GM12878 (cell line): ENCODE results near the gene ACKR2. TPM values are rescaled to one million over a fixed set of nuclear protein-coding genes. Genes with fewer than 3 reads are reported as not detected.

Source experiments
- ATAC-seq: fragments of 200-7000 bp; cut with Tn5 transposase; 3 replicates; pipeline ENCODE4 v1.9.1; 2020; ENCODE audit warnings: mild to moderate bottlenecking, moderate library complexity
- BruUV-seq: library from RNA; stranded (reverse); fragments of 400-500 nt; replicated peaks from 2 replicates; lab custom pipeline; 2021; lab: Mats Ljungman, UMichigan
- CTCF ChIA-PET: fragments of 300-600 bp; sonication (Branson Sonifier 250); formaldehyde crosslinking; extraction: SDS; loops from one replicate; lab custom pipeline; 2021; ENCODE audit warnings: inconsistent platforms; lab: Yijun Ruan, JAX
- POLR2A ChIA-PET: fragments of 350-600 bp; formaldehyde crosslinking; extraction: SDS; loops from one replicate; lab custom pipeline; 2021; ENCODE audit warnings: inconsistent platforms; lab: Charles Lee
- RAD21 ChIA-PET: fragments of 300-600 bp; sonication (Branson Sonifier 250); formaldehyde crosslinking; loops from one replicate; lab custom pipeline; 2023; ENCODE audit warnings: antibody characterized with exemption; ENCODE audit not compliant: unreplicated experiment; lab: Charles Lee
- SMC1A ChIA-PET: fragments of 300-600 bp; sonication (Branson Sonifier 250); formaldehyde crosslinking; loops from one replicate; lab custom pipeline; 2023; ENCODE audit not compliant: unreplicated experiment, uncharacterized antibody; lab: Charles Lee
- DNase-seq: peaks from one replicate; pipeline ENCODE4 v3.0.0-alpha.2; 2011; ENCODE audit warnings: low read depth, low spot score
- FAIRE-seq: peaks from 3 replicates; lab custom pipeline; 2011; peaks lifted over from hg19 to GRCh38; lab: Jason Lieb, UNC
- H2AFZ ChIP-seq: 2 replicates; pipeline ENCODE4 v1.6.0; 2011; ENCODE audit warnings: low read depth, low read length, control low read depth; ENCODE audit not compliant: control insufficient read depth
- H3K27ac ChIP-seq: 2 replicates; pipeline ENCODE4 v1.5.1; 2011; ENCODE audit warnings: control low read depth; ENCODE audit not compliant: control insufficient read depth, insufficient read depth
- H3K27me3 ChIP-seq, 2 experiments: replicated peaks in 1 of 2; 2 replicates each; pipeline versions ENCODE4 v1.6.0 to v1.6.1; 2011; ENCODE audit warnings: low read length in 1 of 2; ENCODE audit not compliant: control insufficient read depth in 2 of 2, insufficient read depth in 2 of 2
- H3K36me3 ChIP-seq, 2 experiments: 2 replicates each; pipeline ENCODE4 v1.5.1; 2011; ENCODE audit warnings: low read length in 1 of 2; ENCODE audit not compliant: control insufficient read depth in 2 of 2, insufficient read depth in 2 of 2
- H3K4me1 ChIP-seq: 2 replicates; pipeline ENCODE4 v1.6.1; 2011; ENCODE audit warnings: mild to moderate bottlenecking, low read length, moderate library complexity, mixed read lengths; ENCODE audit not compliant: control insufficient read depth, insufficient read depth
- H3K4me2 ChIP-seq: 2 replicates; pipeline ENCODE4 v1.6.0; 2011; ENCODE audit warnings: control low read depth; ENCODE audit not compliant: control insufficient read depth, insufficient read depth
- H3K4me3 ChIP-seq: fragments of 200-600 bp; sonication (generic); 2 replicates; pipeline ENCODE4 v1.5.1; 2016
- H3K79me2 ChIP-seq: 2 replicates; pipeline ENCODE4 v1.6.0; 2011; ENCODE audit warnings: low read length; ENCODE audit not compliant: control insufficient read depth, insufficient read depth
- H3K9ac ChIP-seq: 2 replicates; pipeline ENCODE4 v1.8.0; 2011; ENCODE audit warnings: low read length, control low read depth, mixed read lengths; ENCODE audit not compliant: control insufficient read depth, insufficient read depth
- H3K9me3 ChIP-seq: replicated peaks from 3 replicates; pipeline ENCODE4 v1.5.1; 2011; ENCODE audit warnings: mild to moderate bottlenecking, low read length; ENCODE audit not compliant: control insufficient read depth, insufficient read depth
- H4K20me1 ChIP-seq: 2 replicates; pipeline ENCODE4 v1.6.0; 2011; ENCODE audit not compliant: control insufficient read depth, insufficient read depth
- BCL3 ChIP-seq: IDR thresholded peaks from 2 replicates; pipeline ENCODE4 v1.6.1; 2011; ENCODE audit warnings: borderline replicate concordance, low read depth, mild to moderate bottlenecking, moderate library complexity, low read length; ENCODE audit not compliant: insufficient read depth, poor library complexity, severe bottlenecking
- BMI1 ChIP-seq: fragments of 450-650 bp; IDR thresholded peaks from 2 replicates; pipeline ENCODE4 v1.6.1; 2016; ENCODE audit warnings: mild to moderate bottlenecking, moderate library complexity, borderline replicate concordance
- CBX5 ChIP-seq: sonication (generic); IDR thresholded peaks from 2 replicates; pipeline ENCODE4 v1.6.1; 2016; ENCODE audit warnings: low read depth, moderate library complexity, mild to moderate bottlenecking, inconsistent platforms
- GATAD2B ChIP-seq: fragments of 450-650 bp; conservative IDR thresholded peaks from 2 replicates; pipeline ENCODE4 v1.6.1; 2017; ENCODE audit warnings: low read depth, mild to moderate bottlenecking, moderate library complexity
- NRF1 ChIP-seq: conservative IDR thresholded peaks from 2 replicates; pipeline ENCODE4 v1.6.1; 2011; ENCODE audit warnings: mild to moderate bottlenecking, low read depth, low read length, improper control_type of control experiment
- WGBS: methylation state at CpG from one replicate; pipeline ENCODE4 v1.1.6; 2016; ENCODE audit warnings: low lambda C conversion rate; ENCODE audit not compliant: insufficient replicate concordance, insufficient coverage; ENCODE audit errors: missing lambda C conversion rate; 5-methylcytosine and 5-hydroxymethylcytosine counted together
- in situ Hi-C: fragments of 300-500 bp; cut with MboI; formaldehyde crosslinking; loops from 9 replicates; pipeline ENCODE4 v1.14.3; 2018; ENCODE audit warnings: mixed read lengths
- intact Hi-C: fragments of 100-400 bp; cut with micrococcal nuclease; formaldehyde crosslinking; loops from one replicate; pipeline ENCODE4 v1.14.2; 2022; ENCODE audit not compliant: unreplicated experiment
- polyA plus RNA-seq, 11 experiments: library from polyadenylated mRNA; depleted of rRNA in 4 of 11; unstranded in 6 of 11; stranded (reverse) in 5 of 11; fragments of >200 nt; fragmentation: Nextera tagmentation in 4 of 11; fragmentation: Illumina TruSeq in 1 of 11; extraction: Ambion mirVana in 4 of 11; extraction: Trizol in 1 of 11; gene quantifications; 1 replicate in 1 of 11; 2 replicates in 10 of 11; pipeline versions ENCODE4 v1.2.1 to v1.2.3, GENCODE V29; 2011 to 2016; ENCODE audit warnings: inconsistent platforms in 2 of 11, missing spikeins in 2 of 11, low read depth in 1 of 11
- small RNA-seq: library from RNA; depleted of rRNA; stranded (forward); fragments of <200 nt; gene quantifications from one replicate; pipeline ENCODE3, GENCODE V24; 2014
- total RNA-seq, 4 experiments: library from RNA; depleted of rRNA in 3 of 4; stranded (reverse); fragments of >200 nt in 3 of 4; fragmentation: Illumina TruSeq in 1 of 4; extraction: Trizol in 1 of 4; gene quantifications; 2 replicates each; pipeline versions ENCODE4 v1.2.1 to v1.2.3, GENCODE V29; 2013 to 2021

ACKR2 gene
- total and polyA plus RNA-seq, 10 of the 15 experiments (the other 5 are each of a cell fraction or from before 2014, with no cell fraction given) = 0.05 to 0.91 (median 0.23) TPM; not detected in 2

DNA sequence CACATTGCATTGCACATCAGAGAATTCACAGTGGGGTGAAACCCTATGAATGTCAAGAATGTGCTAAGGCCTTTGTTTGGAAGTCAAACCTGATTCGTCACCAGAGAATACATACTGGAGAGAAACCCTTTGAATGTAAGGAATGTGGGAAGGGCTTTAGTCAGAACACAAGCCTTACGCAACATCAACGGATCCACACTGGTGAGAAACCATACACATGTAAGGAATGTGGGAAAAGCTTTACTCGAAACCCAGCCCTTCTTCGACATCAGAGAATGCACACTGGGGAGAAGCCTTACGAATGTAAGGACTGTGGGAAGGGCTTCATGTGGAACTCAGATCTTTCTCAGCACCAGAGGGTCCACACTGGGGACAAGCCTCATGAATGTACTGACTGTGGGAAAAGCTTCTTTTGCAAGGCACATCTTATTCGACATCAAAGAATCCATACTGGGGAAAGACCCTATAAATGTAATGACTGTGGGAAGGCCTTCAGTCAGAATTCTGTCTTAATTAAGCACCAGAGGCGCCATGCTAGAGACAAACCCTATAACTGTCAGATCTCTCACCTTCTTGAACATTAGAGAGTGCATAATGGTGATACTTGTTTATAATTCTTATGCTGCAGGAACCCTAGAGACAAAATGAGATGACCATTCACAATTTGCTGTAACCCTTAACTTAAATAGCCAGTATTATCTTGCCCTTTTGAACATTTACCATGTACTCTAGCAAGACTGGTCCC, 105.7 kb downstream of the ACKR2 start:
- ChIA-PET CTCF (no interaction called here), SMC1A (no interaction called here), POLR2A (no interaction called here), RAD21 (no interaction called here)
- H3K4me2 ChIP-seq = no peak overlapping the region
- H3K79me2 ChIP-seq = no peaks in the 10 kb centered on the region
- no peak for DNase-seq
- no peak overlapping the region for H3K27ac ChIP-seq
- no TSS peak for BruUV-seq
- H3K27me3 ChIP-seq = no peaks in the 10 kb centered on the region
- H3K9ac ChIP-seq = no peak overlapping the region
- no peak overlapping the region for H3K4me3 ChIP-seq
- H2AFZ ChIP-seq = no peak overlapping the region
- H3K4me1 ChIP-seq = no peaks in the 10 kb centered on the region
- no peak for TF ChIP-seq BMI1
- TF ChIP-seq BCL3 = no peak
- TF ChIP-seq CBX5 = 0 out of 2 replicates have a peak, but pooled peaks have one; percentile 47
- TF ChIP-seq GATAD2B = no peak
- no peak for TF ChIP-seq NRF1
- intact Hi-C loops (no loop called here), in situ Hi-C loops (no loop called here)
- FAIRE-seq = no peak
- no peaks in the 10 kb centered on the region for H3K36me3 ChIP-seq
- H4K20me1 ChIP-seq = no peaks in the 10 kb centered on the region
- H3K9me3 ChIP-seq = peaks cover 4% of the 10 kb centered on the region; the same call in 2 of the 3 replicates
- no peak for ATAC-seq
- 47% methylated on average over 8 of the region's 8 CpGs for WGBS

Small RNA genes lying within 50 kb of the gene (small RNA-seq; reads per million reads assigned to genes)
- gene CCDC13 = not detected

Other genes starting within 250 kb of the ACKR2 start
Only the 7 nearest of the 11 such genes appear.
- 3.1 TPM in 2 replicates for gene ZBTB47, start 155.7 kb upstream of the ACKR2 start, total RNA-seq (2014; rRNA removed)
- gene ZBTB47, start 155.7 kb upstream of the ACKR2 start, total RNA-seq (2014; rRNA removed; fragmentation: Illumina TruSeq; extraction: Trizol) = 1.0 TPM in 2 replicates
- 3.1 and 3.4 TPM in 2 replicates for gene ZBTB47, start 155.7 kb upstream of the ACKR2 start, total RNA-seq (2021)
- gene ZBTB47, start 155.7 kb upstream of the ACKR2 start, polyA plus RNA-seq (2011; rRNA removed) = 0.37 and 0.92 TPM in 2 replicates
- gene ZBTB47, start 155.7 kb upstream of the ACKR2 start, polyA plus RNA-seq (2014; fragmentation: Illumina TruSeq; extraction: Trizol) = 0.49 and 1.1 TPM in 2 replicates
- under 1 TPM in 1 of 2 experiments, not detected in 1; 0.04 TPM for gene ZBTB47, start 155.7 kb upstream of the ACKR2 start, polyA plus RNA-seq (2014; fragmentation: Nextera tagmentation; extraction: Ambion mirVana)
- 2.0 and 2.3 TPM in 2 replicates for gene ZBTB47, start 155.7 kb upstream of the ACKR2 start, polyA plus RNA-seq (2014; rRNA removed)
- under 1 TPM; 0.06 to 0.12 TPM for gene ZBTB47, start 155.7 kb upstream of the ACKR2 start, polyA plus RNA-seq (2016; fragmentation: Nextera tagmentation; extraction: Ambion mirVana)
- not detected in 2 replicates for gene KLHL40, start 123.9 kb upstream of the ACKR2 start, total RNA-seq (2014; rRNA removed)
- not detected in 2 replicates for gene KLHL40, start 123.9 kb upstream of the ACKR2 start, total RNA-seq (2014; rRNA removed; fragmentation: Illumina TruSeq; extraction: Trizol)
- not detected in 2 replicates for gene KLHL40, start 123.9 kb upstream of the ACKR2 start, total RNA-seq (2021)
- not detected in 2 replicates for gene KLHL40, start 123.9 kb upstream of the ACKR2 start, polyA plus RNA-seq (2011; rRNA removed)
- gene KLHL40, start 123.9 kb upstream of the ACKR2 start, polyA plus RNA-seq (2014; fragmentation: Illumina TruSeq; extraction: Trizol) = not detected in 2 replicates
- not detected for gene KLHL40, start 123.9 kb upstream of the ACKR2 start, polyA plus RNA-seq (2014; fragmentation: Nextera tagmentation; extraction: Ambion mirVana)
- gene KLHL40, start 123.9 kb upstream of the ACKR2 start, polyA plus RNA-seq (2014; rRNA removed) = not detected in 2 replicates
- not detected for gene KLHL40, start 123.9 kb upstream of the ACKR2 start, polyA plus RNA-seq (2016; fragmentation: Nextera tagmentation; extraction: Ambion mirVana)
- gene HHATL, start 106.6 kb upstream of the ACKR2 start, total RNA-seq (2014; rRNA removed) = not detected in 2 replicates
- not detected in 2 replicates for gene HHATL, start 106.6 kb upstream of the ACKR2 start, total RNA-seq (2014; rRNA removed; fragmentation: Illumina TruSeq; extraction: Trizol)
- not detected in 2 replicates for gene HHATL, start 106.6 kb upstream of the ACKR2 start, total RNA-seq (2021)
- not detected in 2 replicates for gene HHATL, start 106.6 kb upstream of the ACKR2 start, polyA plus RNA-seq (2011; rRNA removed)
- not detected in 2 replicates for gene HHATL, start 106.6 kb upstream of the ACKR2 start, polyA plus RNA-seq (2014; fragmentation: Illumina TruSeq; extraction: Trizol)
- not detected for gene HHATL, start 106.6 kb upstream of the ACKR2 start, polyA plus RNA-seq (2014; fragmentation: Nextera tagmentation; extraction: Ambion mirVana)
- gene HHATL, start 106.6 kb upstream of the ACKR2 start, polyA plus RNA-seq (2014; rRNA removed) = not detected in 2 replicates
- gene HHATL, start 106.6 kb upstream of the ACKR2 start, polyA plus RNA-seq (2016; fragmentation: Nextera tagmentation; extraction: Ambion mirVana) = not detected
- gene CCDC13, start 36.2 kb upstream of the ACKR2 start, total RNA-seq (2014; rRNA removed) = 0.33 TPM in 1 of 2 replicates, not detected in the other
- gene CCDC13, start 36.2 kb upstream of the ACKR2 start, total RNA-seq (2014; rRNA removed; fragmentation: Illumina TruSeq; extraction: Trizol) = 0.13 TPM in 1 of 2 replicates, not detected in the other
- gene CCDC13, start 36.2 kb upstream of the ACKR2 start, total RNA-seq (2021) = 0.16 TPM in 1 of 2 replicates, not detected in the other
- 0.29 and 0.81 TPM in 2 replicates for gene CCDC13, start 36.2 kb upstream of the ACKR2 start, polyA plus RNA-seq (2011; rRNA removed)
- 0.14 and 0.31 TPM in 2 replicates for gene CCDC13, start 36.2 kb upstream of the ACKR2 start, polyA plus RNA-seq (2014; fragmentation: Illumina TruSeq; extraction: Trizol)
- gene CCDC13, start 36.2 kb upstream of the ACKR2 start, polyA plus RNA-seq (2014; fragmentation: Nextera tagmentation; extraction: Ambion mirVana) = under 1 TPM in 1 of 2 experiments, not detected in 1; 0.35 TPM
- 0.69 and 0.81 TPM in 2 replicates for gene CCDC13, start 36.2 kb upstream of the ACKR2 start, polyA plus RNA-seq (2014; rRNA removed)
- gene CCDC13, start 36.2 kb upstream of the ACKR2 start, polyA plus RNA-seq (2016; fragmentation: Nextera tagmentation; extraction: Ambion mirVana) = under 1 TPM in 1 of 2 experiments, not detected in 1; 0.19 TPM
- 91.6 and 116 TPM in 2 replicates for gene HIGD1A, start 5.0 kb upstream of the ACKR2 start, total RNA-seq (2014; rRNA removed)
- 132 and 135 TPM in 2 replicates for gene HIGD1A, start 5.0 kb upstream of the ACKR2 start, total RNA-seq (2014; rRNA removed; fragmentation: Illumina TruSeq; extraction: Trizol)
- 68.2 and 73.9 TPM in 2 replicates for gene HIGD1A, start 5.0 kb upstream of the ACKR2 start, total RNA-seq (2021)
- gene HIGD1A, start 5.0 kb upstream of the ACKR2 start, polyA plus RNA-seq (2011; rRNA removed) = 179 and 268 TPM in 2 replicates
- 171 and 178 TPM in 2 replicates for gene HIGD1A, start 5.0 kb upstream of the ACKR2 start, polyA plus RNA-seq (2014; fragmentation: Illumina TruSeq; extraction: Trizol)
- 100 to 1,000 TPM; 405 to 487 TPM for gene HIGD1A, start 5.0 kb upstream of the ACKR2 start, polyA plus RNA-seq (2014; fragmentation: Nextera tagmentation; extraction: Ambion mirVana)
- gene HIGD1A, start 5.0 kb upstream of the ACKR2 start, polyA plus RNA-seq (2014; rRNA removed) = 90.3 and 119 TPM in 2 replicates
- gene HIGD1A, start 5.0 kb upstream of the ACKR2 start, polyA plus RNA-seq (2016; fragmentation: Nextera tagmentation; extraction: Ambion mirVana) = 100 to 1,000 TPM; 254 to 271 TPM
- not detected in 2 replicates for gene CYP8B1, start 66.4 kb downstream of the ACKR2 start, total RNA-seq (2014; rRNA removed)
- not detected in 2 replicates for gene CYP8B1, start 66.4 kb downstream of the ACKR2 start, total RNA-seq (2014; rRNA removed; fragmentation: Illumina TruSeq; extraction: Trizol)
- gene CYP8B1, start 66.4 kb downstream of the ACKR2 start, total RNA-seq (2021) = 0.08 and 0.24 TPM in 2 replicates
- gene CYP8B1, start 66.4 kb downstream of the ACKR2 start, polyA plus RNA-seq (2011; rRNA removed) = not detected in 2 replicates
- gene CYP8B1, start 66.4 kb downstream of the ACKR2 start, polyA plus RNA-seq (2014; fragmentation: Illumina TruSeq; extraction: Trizol) = not detected in 2 replicates
- gene CYP8B1, start 66.4 kb downstream of the ACKR2 start, polyA plus RNA-seq (2014; fragmentation: Nextera tagmentation; extraction: Ambion mirVana) = not detected
- not detected in 2 replicates for gene CYP8B1, start 66.4 kb downstream of the ACKR2 start, polyA plus RNA-seq (2014; rRNA removed)
- not detected for gene CYP8B1, start 66.4 kb downstream of the ACKR2 start, polyA plus RNA-seq (2016; fragmentation: Nextera tagmentation; extraction: Ambion mirVana)
- gene ZNF662, start 96.7 kb downstream of the ACKR2 start, total RNA-seq (2014; rRNA removed) = not detected in 2 replicates
- not detected in 2 replicates for gene ZNF662, start 96.7 kb downstream of the ACKR2 start, total RNA-seq (2014; rRNA removed; fragmentation: Illumina TruSeq; extraction: Trizol)
- 0.05 TPM in 1 of 2 replicates, not detected in the other for gene ZNF662, start 96.7 kb downstream of the ACKR2 start, total RNA-seq (2021)
- gene ZNF662, start 96.7 kb downstream of the ACKR2 start, polyA plus RNA-seq (2011; rRNA removed) = 0.03 TPM in 1 of 2 replicates, not detected in the other
- gene ZNF662, start 96.7 kb downstream of the ACKR2 start, polyA plus RNA-seq (2014; fragmentation: Illumina TruSeq; extraction: Trizol) = not detected in 2 replicates
- not detected for gene ZNF662, start 96.7 kb downstream of the ACKR2 start, polyA plus RNA-seq (2014; fragmentation: Nextera tagmentation; extraction: Ambion mirVana)
- not detected in 2 replicates for gene ZNF662, start 96.7 kb downstream of the ACKR2 start, polyA plus RNA-seq (2014; rRNA removed)
- not detected for gene ZNF662, start 96.7 kb downstream of the ACKR2 start, polyA plus RNA-seq (2016; fragmentation: Nextera tagmentation; extraction: Ambion mirVana)